ENCODE measurements around the gene STXBP3.

DNA sequence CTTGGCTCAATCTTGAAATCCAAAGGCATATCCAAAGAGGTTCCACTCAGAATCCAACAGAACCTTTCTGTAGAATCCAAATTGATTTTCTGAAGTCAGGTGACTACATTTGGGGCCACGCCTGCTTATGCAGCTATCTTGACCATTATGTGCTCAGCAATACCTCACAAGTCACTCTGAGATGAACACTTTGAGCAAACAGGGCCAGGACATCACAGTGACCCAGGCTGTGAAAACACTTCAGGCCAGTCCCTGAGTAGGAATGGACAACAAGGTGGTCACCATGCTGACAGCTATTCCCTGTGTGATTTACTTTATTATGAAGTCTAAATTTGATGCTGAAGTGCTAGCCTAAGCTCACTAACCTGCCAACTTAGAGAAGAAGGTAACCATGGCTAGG lies 110.5 kb downstream of the STXBP3 start, which contains the start of gene AKNAD1:
- no peak for TF ChIP-seq POLR2A (IDR thresholded peaks at IDR 0.05)
- TF ChIP-seq, protein P1, sequence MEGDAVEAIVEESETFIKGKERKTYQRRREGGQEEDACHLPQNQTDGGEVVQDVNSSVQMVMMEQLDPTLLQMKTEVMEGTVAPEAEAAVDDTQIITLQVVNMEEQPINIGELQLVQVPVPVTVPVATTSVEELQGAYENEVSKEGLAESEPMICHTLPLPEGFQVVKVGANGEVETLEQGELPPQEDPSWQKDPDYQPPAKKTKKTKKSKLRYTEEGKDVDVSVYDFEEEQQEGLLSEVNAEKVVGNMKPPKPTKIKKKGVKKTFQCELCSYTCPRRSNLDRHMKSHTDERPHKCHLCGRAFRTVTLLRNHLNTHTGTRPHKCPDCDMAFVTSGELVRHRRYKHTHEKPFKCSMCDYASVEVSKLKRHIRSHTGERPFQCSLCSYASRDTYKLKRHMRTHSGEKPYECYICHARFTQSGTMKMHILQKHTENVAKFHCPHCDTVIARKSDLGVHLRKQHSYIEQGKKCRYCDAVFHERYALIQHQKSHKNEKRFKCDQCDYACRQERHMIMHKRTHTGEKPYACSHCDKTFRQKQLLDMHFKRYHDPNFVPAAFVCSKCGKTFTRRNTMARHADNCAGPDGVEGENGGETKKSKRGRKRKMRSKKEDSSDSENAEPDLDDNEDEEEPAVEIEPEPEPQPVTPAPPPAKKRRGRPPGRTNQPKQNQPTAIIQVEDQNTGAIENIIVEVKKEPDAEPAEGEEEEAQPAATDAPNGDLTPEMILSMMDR (IDR thresholded peaks at IDR 0.05 in 4 of 5, conservative IDR thresholded peaks at IDR 0.05 in 1 of 5): no peak
